IMR-90 (cell line): Measurements from ENCODE around the gene PEX14. TPM values are rescaled to one million over a fixed set of nuclear protein-coding genes. Genes with fewer than 3 reads are reported as not detected.

Experiments used
- ATAC-seq: fragments of 200-7000 bp; cut with Tn5 transposase; 2 replicates; pipeline ENCODE4 v1.9.1; 2020; ENCODE audit warnings: low read depth, mild to moderate bottlenecking, moderate library complexity
- BruUV-seq: library from RNA; stranded (reverse); fragments of 400-500 nt; replicated peaks from 2 replicates; lab custom pipeline; 2021; lab: Mats Ljungman, UMichigan
- CTCF ChIA-PET: fragments of 300-600 bp; formaldehyde crosslinking; extraction: SDS; loops from one replicate; lab custom pipeline; 2021; ENCODE audit warnings: antibody characterized with exemption; lab: Yijun Ruan, JAX
- POLR2A ChIA-PET: fragments of 300-600 bp; sonication (Branson Sonifier 250); formaldehyde crosslinking; loops from one replicate; lab custom pipeline; 2022; ENCODE audit warnings: antibody characterized with exemption; ENCODE audit not compliant: unreplicated experiment; lab: Charles Lee
- DNase-seq: peaks from one replicate; pipeline ENCODE4 v3.0.0; 2013
- H2AFZ ChIP-seq: replicated peaks from 2 replicates; pipeline ENCODE3; 2013; ENCODE audit warnings: low read length, mild to moderate bottlenecking; ENCODE audit not compliant: poor library complexity
- H2AK5ac ChIP-seq: 2 replicates; pipeline ENCODE4 v1.6.1; 2013; ENCODE audit warnings: low read depth, low read length, inconsistent platforms
- H2AK9ac ChIP-seq: replicated peaks from 2 replicates; pipeline ENCODE3; 2013; ENCODE audit warnings: mild to moderate bottlenecking, low read depth, low read length, moderate library complexity; ENCODE audit not compliant: poor library complexity
- H2BK120ac ChIP-seq: 2 replicates; pipeline ENCODE4 v1.6.1; 2013; ENCODE audit warnings: low read depth, low read length, inconsistent platforms
- H2BK15ac ChIP-seq: 3 replicates; pipeline ENCODE4 v1.6.1; 2013; ENCODE audit warnings: low read depth, low read length, inconsistent platforms
- H2BK20ac ChIP-seq: 2 replicates; pipeline ENCODE4 v1.6.1; 2013; ENCODE audit warnings: low read depth, mild to moderate bottlenecking, inconsistent platforms, low read length, moderate library complexity
- H2BK5ac ChIP-seq: 2 replicates; pipeline ENCODE4 v1.6.1; 2013; ENCODE audit warnings: mild to moderate bottlenecking, low read depth, low read length, inconsistent platforms; ENCODE audit not compliant: poor library complexity, severe bottlenecking
- H3K14ac ChIP-seq: replicated peaks from 2 replicates; pipeline ENCODE4 v1.6.1; 2013; ENCODE audit warnings: low read depth, low read length, inconsistent platforms
- H3K18ac ChIP-seq: 2 replicates; pipeline ENCODE4 v1.6.1; 2013; ENCODE audit warnings: low read depth, low read length, control low read depth
- H3K23ac ChIP-seq: 2 replicates; pipeline ENCODE4 v1.6.1; 2013; ENCODE audit warnings: low read depth, low read length, inconsistent platforms
- H3K27ac ChIP-seq: 2 replicates; pipeline ENCODE4 v1.5.1; 2013; ENCODE audit warnings: mild to moderate bottlenecking, control low read depth, low read length; ENCODE audit not compliant: insufficient read depth
- H3K27me3 ChIP-seq: 2 replicates; pipeline ENCODE4 v1.6.1; 2013; ENCODE audit warnings: low read length; ENCODE audit not compliant: control insufficient read depth, insufficient read depth
- H3K36me3 ChIP-seq: 2 replicates; pipeline ENCODE4 v1.6.1; 2013; ENCODE audit warnings: low read length, mixed read lengths; ENCODE audit not compliant: control insufficient read depth, insufficient read depth
- H3K4ac ChIP-seq: 2 replicates; pipeline ENCODE4 v1.6.1; 2013; ENCODE audit warnings: low read depth, low read length, inconsistent platforms
- H3K4me1 ChIP-seq: 2 replicates; pipeline ENCODE4 v1.6.1; 2013; ENCODE audit warnings: low read length, mixed read lengths; ENCODE audit not compliant: control insufficient read depth, insufficient read depth
- H3K4me2 ChIP-seq: 2 replicates; pipeline ENCODE4 v1.6.1; 2013; ENCODE audit warnings: low read depth, mild to moderate bottlenecking, control low read depth, low read length, moderate library complexity
- H3K4me3 ChIP-seq: 2 replicates; pipeline ENCODE4 v1.5.1; 2013; ENCODE audit warnings: low read depth, mild to moderate bottlenecking, control low read depth, low read length, moderate library complexity; ENCODE audit not compliant: insufficient read depth
- H3K56ac ChIP-seq: 2 replicates; pipeline ENCODE4 v1.6.1; 2013; ENCODE audit warnings: low read length, inconsistent platforms; ENCODE audit not compliant: insufficient read depth; ENCODE audit errors: extremely low read depth
- H3K79me1 ChIP-seq, 2 experiments: 2 replicates each; pipeline ENCODE4 v1.6.1; 2013; ENCODE audit warnings: low read length in 2 of 2, inconsistent platforms in 1 of 2, low read depth in 1 of 2
- H3K9ac ChIP-seq: 2 replicates; pipeline ENCODE4 v1.6.1; 2013; ENCODE audit warnings: low read depth, low read length, control low read depth
- H3K9me1 ChIP-seq: 2 replicates; pipeline ENCODE4 v1.6.1; 2013; ENCODE audit warnings: low read length, inconsistent platforms; ENCODE audit not compliant: insufficient read depth
- H3K9me3 ChIP-seq: 2 replicates; pipeline ENCODE4 v1.6.1; 2013; ENCODE audit warnings: low read length; ENCODE audit not compliant: control insufficient read depth, insufficient read depth
- H4K20me1 ChIP-seq: 2 replicates; pipeline ENCODE4 v1.6.1; 2013; ENCODE audit warnings: low read length, inconsistent platforms; ENCODE audit not compliant: insufficient read depth
- H4K5ac ChIP-seq: 2 replicates; pipeline ENCODE4 v1.6.1; 2013; ENCODE audit warnings: mild to moderate bottlenecking, low read depth, low read length, control low read depth
- H4K8ac ChIP-seq, 2 experiments: 2 replicates each; pipeline ENCODE4 v1.6.1; 2013; ENCODE audit warnings: low read depth in 2 of 2, low read length in 2 of 2, control low read depth in 1 of 2, inconsistent platforms in 1 of 2
- H4K91ac ChIP-seq: 2 replicates; pipeline ENCODE4 v1.6.1; 2013; ENCODE audit warnings: low read depth, low read length, inconsistent platforms; ENCODE audit not compliant: insufficient read depth
- FOS ChIP-seq: fragments of 150-350 bp; IDR thresholded peaks from 2 replicates; pipeline ENCODE4 v1.6.1; 2016; ENCODE audit warnings: low read depth, low read length
- MAFK ChIP-seq: IDR thresholded peaks from 2 replicates; pipeline ENCODE4 v1.6.1; 2012; ENCODE audit warnings: low read depth, low read length, improper control_type of control experiment
- WGBS, 2 experiments: methylation state at CpG; one replicate each; pipeline versions ENCODE4 v1.1.5 to v1.1.7; 2013; ENCODE audit warnings: missing lambda C conversion rate in 2 of 2; ENCODE audit not compliant: insufficient read length in 1 of 2; ENCODE audit errors: extremely low coverage in 2 of 2; 5-methylcytosine and 5-hydroxymethylcytosine counted together
- dilution Hi-C: fragments of 300-500 bp; cut with HindIII; formaldehyde crosslinking; loops from one replicate; pipeline ENCODE4 v1.14.3; 2018; ENCODE audit warnings: low sequenced_read_pairs; ENCODE audit not compliant: unreplicated experiment
- in situ Hi-C: fragments of 300-500 bp; cut with MboI; formaldehyde crosslinking; loops from 3 replicates; pipeline ENCODE4 v1.14.3; 2019; ENCODE audit warnings: low sequenced_read_pairs, inconsistent platforms, mixed read lengths
- intact Hi-C: fragments of 100-400 bp; cut with micrococcal nuclease; formaldehyde crosslinking; loops from 2 replicates; pipeline ENCODE4 v1.10.0; 2022
- polyA plus RNA-seq, 3 experiments: library from polyadenylated mRNA; depleted of rRNA; stranded (reverse); fragments of >200 nt; gene quantifications; 2 replicates each; pipeline ENCODE4 v1.2.3, GENCODE V29; 2012; ENCODE audit warnings: low replicate concordance in 1 of 3
- total RNA-seq: library from RNA; depleted of rRNA; stranded (reverse); fragments of >200 nt; gene quantifications from 2 replicates; pipeline ENCODE4 v1.2.3, GENCODE V29; 2012

The PEX14 gene
- total and polyA plus RNA-seq, 2 of the 4 experiments (the other 2 are of a cell fraction): 9.5 to 22.5 TPM

DNA sequence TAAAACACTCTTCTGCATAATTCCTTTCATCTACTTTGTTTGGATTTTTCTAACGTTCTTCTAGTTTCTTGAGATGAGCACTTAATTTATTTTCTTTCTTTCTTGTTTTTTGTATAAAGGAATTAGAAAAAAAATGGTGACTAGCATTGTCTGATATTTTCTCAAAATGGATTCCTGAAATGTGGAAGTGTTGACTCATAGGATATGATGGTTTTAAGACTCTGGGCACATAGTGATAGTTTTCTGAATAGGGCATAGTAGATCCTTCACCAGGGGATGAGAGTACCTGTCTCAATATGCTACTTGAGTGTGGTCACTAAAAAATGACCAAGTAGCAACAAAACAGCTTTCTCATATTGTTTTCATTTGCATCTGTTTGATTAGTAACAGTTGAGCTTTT is 100.9 kb downstream of the PEX14 start:
- peak; percentile 80 for ATAC-seq

More for the DNA sequence above, 100.9 kb downstream of the PEX14 start:
- ChIA-PET CTCF (interaction anchor here (1.3 kb wide), 1 partner anchor 10 kb away, joined by 4 read pairs; no protein-coding TSS in a partner anchor), POLR2A (no interaction called here)
- dilution Hi-C loops: no loop called here
- Histone ChIP-seq H3K9ac (no peak overlapping the region), H2AFZ (no peak overlapping the region), H3K56ac (no peak overlapping the region; the same call in 1 of the 2 replicates), H3K4me2 (peak overlapping the region; percentile 75; the same call in 1 of the 2 replicates), H3K4me1 (peaks cover 4% of the 10 kb centered on the region), H3K9me3 (no peaks in the 10 kb centered on the region), H4K5ac (no peak overlapping the region), H3K23ac (no peak overlapping the region), H3K27ac (no peak overlapping the region), H3K4ac (no peak overlapping the region), H2BK15ac (no peak overlapping the region), H3K36me3 (peaks cover 3% of the 10 kb centered on the region; the same call in 1 of the 2 replicates), H2BK120ac (peak overlapping the region; percentile 9; the same call in 1 of the 2 replicates), H4K20me1 (no peaks in the 10 kb centered on the region), H3K18ac (no peak overlapping the region), H2BK20ac (peak overlapping the region; percentile 22; the same call in 1 of the 2 replicates), H3K4me3 (no peak overlapping the region), H4K91ac (no peak overlapping the region), H3K27me3 (no peaks in the 10 kb centered on the region), H4K8ac (no peak overlapping the region; a peak in 1 of 4 replicates), H2BK5ac (peak overlapping the region; percentile 50), H2AK5ac (no peak overlapping the region), H3K14ac (0 out of 2 replicates have a peak overlapping the region, but pooled peaks have one; percentile 15), H2AK9ac (no peak overlapping the region), H3K79me1 (peaks cover 5 to 13% of the 10 kb centered on the region in 2 experiments; a peak in 2 of 4 replicates), H3K9me1 (no peaks in the 10 kb centered on the region)
- peak; percentile 79 for DNase-seq
- intact Hi-C loops: no loop called here
- in situ Hi-C loops: no loop called here
- no CpG with 5 or more reads among the region's 1 CpG for WGBS, 2 experiments
- no peak for TF ChIP-seq MAFK
- peak; percentile 29; the same call in 1 of the 2 replicates for TF ChIP-seq FOS
- BruUV-seq: no TSS peak
